Measurements from ENCODE around the gene MAML3. TPM values are rescaled to one million over a fixed set of nuclear protein-coding genes. Genes with fewer than 3 reads are reported as not detected.

MAML3 gene
- polyA plus RNA-seq, 2 donors: 3.7 to 3.8 TPM

DNA sequence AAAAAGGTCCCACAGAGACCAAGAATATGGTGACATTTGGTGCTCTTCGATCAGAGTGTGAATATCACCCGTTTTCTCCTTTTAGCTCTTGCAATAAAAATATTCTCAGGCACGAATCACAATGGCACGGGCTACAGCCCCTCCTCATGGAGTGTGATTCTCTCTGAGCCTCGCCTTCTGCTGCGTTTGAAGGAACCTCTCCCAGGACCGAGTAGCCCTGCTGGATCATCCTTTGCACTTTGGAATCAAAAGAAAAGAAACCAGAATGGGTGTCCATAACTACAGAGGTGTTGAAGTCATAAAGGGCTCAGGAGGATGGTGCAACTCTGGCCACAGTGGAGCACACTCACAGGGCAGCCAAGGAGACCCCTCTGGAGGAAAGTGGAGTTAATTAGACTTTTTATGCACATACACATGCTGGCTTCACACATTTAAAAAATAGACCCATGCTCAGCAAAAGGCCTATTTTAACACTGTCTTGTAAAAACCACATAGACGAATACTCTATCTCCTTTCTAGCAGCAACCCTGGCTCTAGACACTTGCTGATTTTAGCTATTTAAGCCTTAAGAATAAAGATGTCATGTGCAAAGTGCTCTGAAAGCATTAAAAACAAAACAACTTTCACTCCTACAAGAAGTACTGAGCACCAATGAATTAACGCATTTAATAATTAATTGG, 19.1 kb downstream of the MAML3 start:
- H3K4me1 ChIP-seq (ENCODE audit: control insufficient read depth in 2 of 2, insufficient read depth in 2 of 2, low read length in 1 of 2): peaks cover 2 to 8% of the 10 kb centered on the region in 2 donors
- WGBS, 2 donors: 85 to 87% methylated on average over 9 of the region's 9 CpGs
- no peaks in the 10 kb centered on the region for H3K27me3 ChIP-seq (ENCODE audit: control insufficient read depth in 1 of 2, insufficient read depth in 2 of 2, low read length in 2 of 2)
- H3K9me3 ChIP-seq (ENCODE audit: control insufficient read depth in 2 of 2, insufficient read depth in 1 of 2, low read depth in 1 of 2, low read length in 1 of 2): no peaks in the 10 kb centered on the region
- no peaks in the 10 kb centered on the region for H3K36me3 ChIP-seq (ENCODE audit: control insufficient read depth in 2 of 2, insufficient read depth in 2 of 2, low read length in 1 of 2)
- H3K27ac ChIP-seq (ENCODE audit: low read depth in 2 of 2, low read length in 1 of 2): no peak overlapping the region
- no peak overlapping the region for H3K4me3 ChIP-seq (ENCODE audit: low read depth in 1 of 2, low read length in 2 of 2)

DNA sequence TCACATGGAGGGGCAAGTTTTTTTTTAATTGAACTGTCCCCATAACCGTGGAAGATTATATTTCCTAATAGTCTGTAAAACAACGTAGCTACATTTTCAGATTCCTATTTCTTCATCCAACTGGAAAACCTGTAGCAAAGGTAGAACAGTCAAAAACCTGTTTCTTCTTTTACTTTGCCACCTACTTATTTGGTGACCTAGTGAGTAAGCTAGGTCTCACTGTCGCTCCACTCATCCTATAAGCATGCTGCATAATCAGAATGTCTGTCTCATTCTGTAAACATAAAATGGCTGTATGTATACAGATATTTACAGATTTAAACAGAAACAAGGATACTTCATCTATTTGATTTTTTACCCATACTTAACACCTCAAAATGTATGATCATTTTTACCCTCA, 20.4 kb downstream of the MAML3 start:
- no peaks in the 10 kb centered on the region for H3K36me3 ChIP-seq (ENCODE audit: control insufficient read depth in 2 of 2, insufficient read depth in 2 of 2, low read length in 1 of 2)
- peak overlapping the region in 1 of 2 donors; percentile 48 for H3K27ac ChIP-seq (ENCODE audit: low read depth in 2 of 2, low read length in 1 of 2)
- no peaks in the 10 kb centered on the region for H3K9me3 ChIP-seq (ENCODE audit: control insufficient read depth in 2 of 2, insufficient read depth in 1 of 2, low read depth in 1 of 2, low read length in 1 of 2)
- H3K4me1 ChIP-seq (ENCODE audit: control insufficient read depth in 2 of 2, insufficient read depth in 2 of 2, low read length in 1 of 2): peaks cover 2 to 8% of the 10 kb centered on the region in 2 donors
- 84 to 86% methylated on average over 3 of the region's 3 CpGs for WGBS, 2 donors
- no peaks in the 10 kb centered on the region for H3K27me3 ChIP-seq (ENCODE audit: control insufficient read depth in 1 of 2, insufficient read depth in 2 of 2, low read length in 2 of 2)
- H3K4me3 ChIP-seq (ENCODE audit: low read depth in 1 of 2, low read length in 2 of 2): no peak overlapping the region

DNA sequence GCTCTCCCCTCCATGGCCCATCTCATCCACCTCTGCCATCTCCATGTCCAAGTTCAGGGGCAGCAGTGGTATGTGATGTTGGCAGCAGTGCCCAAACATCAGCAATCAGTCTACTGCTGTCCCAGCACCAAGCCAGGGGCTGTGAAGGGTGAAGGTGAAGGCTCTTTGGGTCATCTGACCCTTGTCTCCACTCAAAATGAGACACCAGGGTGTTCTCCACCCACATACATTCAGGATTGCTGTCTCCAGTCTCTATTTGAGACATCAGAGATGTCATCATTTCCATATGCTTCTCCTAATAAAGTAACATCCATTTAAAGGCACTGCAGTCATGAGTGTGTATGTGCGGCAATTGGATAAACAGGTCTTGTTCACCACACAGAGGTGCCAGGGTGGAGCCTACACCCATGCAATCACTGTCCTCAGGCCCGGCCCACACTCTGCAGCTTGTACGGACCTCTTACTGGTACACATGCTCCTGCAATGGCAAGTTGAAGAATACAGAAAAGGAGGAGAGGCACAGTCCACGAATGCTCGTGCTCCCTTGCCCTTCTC, 22.2 kb downstream of the MAML3 start:
- peak overlapping the region; percentile 2 to 6 for H3K27ac ChIP-seq (ENCODE audit: low read depth in 2 of 2, low read length in 1 of 2)
- H3K36me3 ChIP-seq (ENCODE audit: control insufficient read depth in 2 of 2, insufficient read depth in 2 of 2, low read length in 1 of 2): no peaks in the 10 kb centered on the region
- no peaks in the 10 kb centered on the region for H3K27me3 ChIP-seq (ENCODE audit: control insufficient read depth in 1 of 2, insufficient read depth in 2 of 2, low read length in 2 of 2)
- peaks cover 2 to 8% of the 10 kb centered on the region in 2 donors for H3K4me1 ChIP-seq (ENCODE audit: control insufficient read depth in 2 of 2, insufficient read depth in 2 of 2, low read length in 1 of 2)
- 90% methylated on average over 5 of the region's 5 CpGs for WGBS, 2 donors
- H3K4me3 ChIP-seq (ENCODE audit: low read depth in 1 of 2, low read length in 2 of 2): no peak overlapping the region
- H3K9me3 ChIP-seq (ENCODE audit: control insufficient read depth in 2 of 2, insufficient read depth in 1 of 2, low read depth in 1 of 2, low read length in 1 of 2): no peaks in the 10 kb centered on the region

DNA sequence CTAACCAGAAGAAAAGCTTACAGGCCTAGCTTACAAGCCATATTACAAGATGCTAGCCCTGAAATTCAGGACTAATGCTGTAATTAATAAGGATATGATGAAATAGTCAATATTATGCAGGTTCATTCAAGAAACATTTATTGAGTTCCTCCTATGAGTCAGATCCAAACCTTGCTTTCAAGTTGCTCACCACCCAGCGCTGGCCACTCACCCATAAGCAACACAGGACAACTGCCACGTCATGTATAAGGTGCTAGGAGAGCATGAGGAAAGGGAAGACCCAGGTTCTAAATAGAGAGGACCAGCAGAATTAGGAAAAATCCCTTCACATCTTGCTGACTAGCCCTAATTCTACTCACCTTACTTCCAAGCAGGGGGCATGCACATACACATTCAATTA, 23.3 kb downstream of the MAML3 start:
- Histone ChIP-seq H3K9me3 (ENCODE audit: control insufficient read depth in 2 of 2, insufficient read depth in 1 of 2, low read depth in 1 of 2, low read length in 1 of 2) (no peaks in the 10 kb centered on the region), H3K36me3 (ENCODE audit: control insufficient read depth in 2 of 2, insufficient read depth in 2 of 2, low read length in 1 of 2) (no peaks in the 10 kb centered on the region), H3K27ac (ENCODE audit: low read depth in 2 of 2, low read length in 1 of 2) (peak overlapping the region; percentile 34 to 66), H3K27me3 (ENCODE audit: control insufficient read depth in 1 of 2, insufficient read depth in 2 of 2, low read length in 2 of 2) (no peaks in the 10 kb centered on the region), H3K4me1 (ENCODE audit: control insufficient read depth in 2 of 2, insufficient read depth in 2 of 2, low read length in 1 of 2) (peaks cover 2 to 5% of the 10 kb centered on the region in 2 donors), H3K4me3 (ENCODE audit: low read depth in 1 of 2, low read length in 2 of 2) (no peak overlapping the region)
- whole genome bisulfite sequencing, 2 donors: 47 to 72% methylated on average over 2 of the region's 2 CpGs

DNA sequence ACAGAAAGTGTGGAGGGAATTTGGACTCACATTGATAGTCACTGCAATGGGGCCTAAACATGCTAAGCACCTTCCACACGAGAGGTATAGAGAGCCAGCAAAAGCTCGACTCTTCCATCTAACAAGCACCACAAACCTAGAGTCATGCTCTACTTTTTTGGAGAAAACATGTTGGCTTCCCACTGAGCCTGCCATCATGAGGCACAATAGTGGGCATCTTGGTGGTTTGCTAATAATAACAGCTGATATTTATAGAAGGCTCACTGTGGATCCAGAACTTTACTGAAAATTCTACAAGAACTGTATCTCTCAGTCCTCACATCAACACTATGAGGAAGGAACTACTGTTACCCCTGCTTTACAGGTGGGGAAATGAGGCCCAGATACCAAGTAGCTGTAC, 26.6 kb downstream of the MAML3 start:
- WGBS, 2 donors: 94 to 95% methylated on average over 2 of the region's 2 CpGs
- H3K27me3 ChIP-seq (ENCODE audit: control insufficient read depth in 1 of 2, insufficient read depth in 2 of 2, low read length in 2 of 2): no peaks in the 10 kb centered on the region
- no peak overlapping the region for H3K27ac ChIP-seq (ENCODE audit: low read depth in 2 of 2, low read length in 1 of 2)
- no peaks in the 10 kb centered on the region for H3K9me3 ChIP-seq (ENCODE audit: control insufficient read depth in 2 of 2, insufficient read depth in 1 of 2, low read depth in 1 of 2, low read length in 1 of 2)
- no peak overlapping the region for H3K4me3 ChIP-seq (ENCODE audit: low read depth in 1 of 2, low read length in 2 of 2)
- peaks cover 0 to 5% of the 10 kb centered on the region in 2 donors for H3K4me1 ChIP-seq (ENCODE audit: control insufficient read depth in 2 of 2, insufficient read depth in 2 of 2, low read length in 1 of 2)
- H3K36me3 ChIP-seq (ENCODE audit: control insufficient read depth in 2 of 2, insufficient read depth in 2 of 2, low read length in 1 of 2): no peaks in the 10 kb centered on the region

DNA sequence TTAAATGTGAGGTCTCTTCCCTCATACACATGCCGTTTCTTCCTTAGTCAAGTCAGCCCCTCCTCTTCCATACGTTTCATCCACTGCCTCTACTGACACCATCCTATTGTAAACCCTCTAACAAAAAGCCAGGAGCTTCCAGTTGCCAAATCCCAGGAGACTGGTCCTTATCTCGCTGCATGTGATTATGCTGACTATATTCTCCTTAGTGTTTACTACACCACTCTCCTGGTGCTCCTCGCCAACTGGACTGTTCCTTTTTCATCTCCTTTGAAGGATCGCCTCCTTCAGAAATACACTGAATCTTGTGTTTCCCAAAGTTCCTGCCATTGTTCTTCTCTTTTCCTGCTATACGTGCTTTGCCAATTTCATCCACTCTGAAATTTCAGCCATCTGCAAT, 27.7 kb downstream of the MAML3 start:
- Histone ChIP-seq H3K4me3 (ENCODE audit: low read depth in 1 of 2, low read length in 2 of 2) (no peak overlapping the region), H3K27me3 (ENCODE audit: control insufficient read depth in 1 of 2, insufficient read depth in 2 of 2, low read length in 2 of 2) (no peaks in the 10 kb centered on the region), H3K36me3 (ENCODE audit: control insufficient read depth in 2 of 2, insufficient read depth in 2 of 2, low read length in 1 of 2) (no peaks in the 10 kb centered on the region), H3K27ac (ENCODE audit: low read depth in 2 of 2, low read length in 1 of 2) (no peak overlapping the region), H3K9me3 (ENCODE audit: control insufficient read depth in 2 of 2, insufficient read depth in 1 of 2, low read depth in 1 of 2, low read length in 1 of 2) (no peaks in the 10 kb centered on the region), H3K4me1 (ENCODE audit: control insufficient read depth in 2 of 2, insufficient read depth in 2 of 2, low read length in 1 of 2) (peaks cover 0 to 2% of the 10 kb centered on the region in 2 donors)
- 85 to 87% methylated on average over 6 of the region's 6 CpGs for WGBS, 2 donors

DNA sequence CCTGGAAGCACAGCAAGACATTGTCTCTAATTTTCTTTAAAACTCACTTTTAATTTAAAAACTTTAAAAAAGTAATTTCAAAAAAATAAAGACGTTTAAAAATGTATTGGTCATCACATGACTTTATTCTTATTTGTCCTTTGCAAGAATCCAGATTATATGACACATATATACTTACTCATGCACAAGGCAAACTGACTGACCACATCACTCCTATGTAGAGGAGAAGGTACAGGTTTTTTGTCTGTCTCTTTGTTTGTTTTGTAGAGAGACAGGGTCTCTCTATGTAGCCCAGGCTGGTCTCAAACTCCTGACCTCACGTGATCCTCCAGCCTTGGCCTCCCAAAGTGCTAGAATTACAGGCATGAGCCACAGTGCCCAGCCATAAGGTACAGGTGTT, 28.6 kb downstream of the MAML3 start:
- H3K36me3 ChIP-seq (ENCODE audit: control insufficient read depth in 2 of 2, insufficient read depth in 2 of 2, low read length in 1 of 2): no peaks in the 10 kb centered on the region
- no peaks in the 10 kb centered on the region for H3K9me3 ChIP-seq (ENCODE audit: control insufficient read depth in 2 of 2, insufficient read depth in 1 of 2, low read depth in 1 of 2, low read length in 1 of 2)
- H3K27me3 ChIP-seq (ENCODE audit: control insufficient read depth in 1 of 2, insufficient read depth in 2 of 2, low read length in 2 of 2): no peaks in the 10 kb centered on the region
- WGBS, 2 donors: 87% methylated on average over 2 of the region's 2 CpGs
- H3K4me3 ChIP-seq (ENCODE audit: low read depth in 1 of 2, low read length in 2 of 2): no peak overlapping the region
- no peak overlapping the region for H3K27ac ChIP-seq (ENCODE audit: low read depth in 2 of 2, low read length in 1 of 2)
- H3K4me1 ChIP-seq (ENCODE audit: control insufficient read depth in 2 of 2, insufficient read depth in 2 of 2, low read length in 1 of 2): no peaks in the 10 kb centered on the region

DNA sequence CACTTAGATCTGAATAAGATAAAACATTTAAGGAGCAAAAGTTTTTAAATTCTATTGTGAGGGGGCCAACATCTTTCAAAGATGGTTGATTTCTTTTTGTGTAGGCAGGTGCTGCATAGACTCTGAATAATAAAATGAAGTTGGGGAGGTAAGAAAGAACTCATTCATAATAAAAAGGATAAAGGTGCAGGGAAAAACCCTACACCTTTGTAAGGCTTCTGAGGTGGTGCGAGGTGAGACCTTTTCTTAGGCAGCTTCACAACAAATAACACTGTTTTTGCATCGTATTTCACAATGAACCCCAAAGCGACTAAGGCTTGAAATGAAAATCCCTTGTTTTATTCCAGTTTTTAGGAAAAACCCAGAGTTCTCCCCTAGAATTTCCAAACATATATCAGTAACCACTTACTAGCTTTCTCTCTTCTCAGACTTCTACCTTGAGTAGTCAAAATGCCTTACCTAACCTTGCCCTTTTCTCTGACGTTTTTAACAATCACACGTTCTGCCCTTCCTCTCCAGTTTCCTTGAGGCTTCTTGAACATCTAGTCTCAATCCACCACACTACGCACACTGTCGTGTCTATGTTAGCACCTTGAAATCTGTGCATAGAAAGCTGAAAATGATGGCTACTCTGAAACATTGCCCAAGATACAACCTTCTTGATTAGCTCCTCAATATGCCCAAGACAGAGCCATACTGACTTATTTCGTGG, 30.2 kb downstream of the MAML3 start:
- H3K4me3 ChIP-seq (ENCODE audit: low read depth in 1 of 2, low read length in 2 of 2): no peak overlapping the region
- no peaks in the 10 kb centered on the region for H3K9me3 ChIP-seq (ENCODE audit: control insufficient read depth in 2 of 2, insufficient read depth in 1 of 2, low read depth in 1 of 2, low read length in 1 of 2)
- no peak overlapping the region for H3K27ac ChIP-seq (ENCODE audit: low read depth in 2 of 2, low read length in 1 of 2)

DNA sequence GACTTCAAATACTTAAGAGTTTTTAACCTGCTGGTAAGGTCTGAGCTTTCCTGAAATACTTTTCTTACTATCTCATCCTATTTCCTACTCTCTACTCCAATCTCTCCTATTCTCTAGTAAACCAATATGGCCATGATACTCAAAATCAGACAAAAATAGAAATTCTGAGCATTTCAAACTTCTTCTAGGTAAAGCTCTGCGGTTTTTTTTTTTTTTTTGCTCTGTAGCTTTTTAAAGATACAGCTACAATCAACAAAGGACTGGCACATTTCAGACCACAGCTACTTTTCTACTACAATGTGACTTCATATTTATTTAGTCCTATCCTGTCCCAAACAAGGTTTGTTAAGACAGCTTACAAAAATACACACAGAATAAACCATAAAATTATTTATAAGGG, 31.1 kb downstream of the MAML3 start:
- Histone ChIP-seq H3K36me3 (ENCODE audit: control insufficient read depth in 2 of 2, insufficient read depth in 2 of 2, low read length in 1 of 2) (no peaks in the 10 kb centered on the region), H3K9me3 (ENCODE audit: control insufficient read depth in 2 of 2, insufficient read depth in 1 of 2, low read depth in 1 of 2, low read length in 1 of 2) (no peaks in the 10 kb centered on the region), H3K27me3 (ENCODE audit: control insufficient read depth in 1 of 2, insufficient read depth in 2 of 2, low read length in 2 of 2) (no peaks in the 10 kb centered on the region), H3K4me1 (ENCODE audit: control insufficient read depth in 2 of 2, insufficient read depth in 2 of 2, low read length in 1 of 2) (no peaks in the 10 kb centered on the region), H3K4me3 (ENCODE audit: low read depth in 1 of 2, low read length in 2 of 2) (no peak overlapping the region), H3K27ac (ENCODE audit: low read depth in 2 of 2, low read length in 1 of 2) (no peak overlapping the region)
- WGBS, 2 donors: 36 to 54% methylated on average over 1 of the region's 1 CpG

More for the DNA sequence above, 30.2 kb downstream of the MAML3 start:
- 88 to 90% methylated on average over 8 of the region's 8 CpGs for WGBS, 2 donors
- H3K27me3 ChIP-seq (ENCODE audit: control insufficient read depth in 1 of 2, insufficient read depth in 2 of 2, low read length in 2 of 2): no peaks in the 10 kb centered on the region
- no peaks in the 10 kb centered on the region for H3K36me3 ChIP-seq (ENCODE audit: control insufficient read depth in 2 of 2, insufficient read depth in 2 of 2, low read length in 1 of 2)
- H3K4me1 ChIP-seq (ENCODE audit: control insufficient read depth in 2 of 2, insufficient read depth in 2 of 2, low read length in 1 of 2): no peaks in the 10 kb centered on the region
